IMR-90 (cell line): ENCODE data around the gene TINAGL1. TPM values are rescaled to one million over a fixed set of nuclear protein-coding genes. Genes with fewer than 3 reads are reported as not detected.

Experiments
- ATAC-seq: fragments of 200-7000 bp; cut with Tn5 transposase; 2 replicates; pipeline ENCODE4 v1.9.1; 2020; ENCODE audit warnings: low read depth, mild to moderate bottlenecking, moderate library complexity
- BruUV-seq: library from RNA; stranded (reverse); fragments of 400-500 nt; replicated peaks from 2 replicates; lab custom pipeline; 2021; lab: Mats Ljungman, UMichigan
- CTCF ChIA-PET: fragments of 300-600 bp; formaldehyde crosslinking; extraction: SDS; loops from one replicate; lab custom pipeline; 2021; ENCODE audit warnings: antibody characterized with exemption; lab: Yijun Ruan, JAX
- POLR2A ChIA-PET: fragments of 300-600 bp; sonication (Branson Sonifier 250); formaldehyde crosslinking; loops from one replicate; lab custom pipeline; 2022; ENCODE audit warnings: antibody characterized with exemption; ENCODE audit not compliant: unreplicated experiment; lab: Charles Lee
- DNase-seq: peaks from one replicate; pipeline ENCODE4 v3.0.0; 2013
- H2AFZ ChIP-seq: replicated peaks from 2 replicates; pipeline ENCODE3; 2013; ENCODE audit warnings: low read length, mild to moderate bottlenecking; ENCODE audit not compliant: poor library complexity
- H2AK5ac ChIP-seq: 2 replicates; pipeline ENCODE4 v1.6.1; 2013; ENCODE audit warnings: low read depth, low read length, inconsistent platforms
- H2AK9ac ChIP-seq: replicated peaks from 2 replicates; pipeline ENCODE3; 2013; ENCODE audit warnings: mild to moderate bottlenecking, low read depth, low read length, moderate library complexity; ENCODE audit not compliant: poor library complexity
- H2BK120ac ChIP-seq: 2 replicates; pipeline ENCODE4 v1.6.1; 2013; ENCODE audit warnings: low read depth, low read length, inconsistent platforms
- H2BK15ac ChIP-seq: 3 replicates; pipeline ENCODE4 v1.6.1; 2013; ENCODE audit warnings: low read depth, low read length, inconsistent platforms
- H2BK20ac ChIP-seq: 2 replicates; pipeline ENCODE4 v1.6.1; 2013; ENCODE audit warnings: low read depth, mild to moderate bottlenecking, inconsistent platforms, low read length, moderate library complexity
- H2BK5ac ChIP-seq: 2 replicates; pipeline ENCODE4 v1.6.1; 2013; ENCODE audit warnings: mild to moderate bottlenecking, low read depth, low read length, inconsistent platforms; ENCODE audit not compliant: poor library complexity, severe bottlenecking
- H3K14ac ChIP-seq: replicated peaks from 2 replicates; pipeline ENCODE4 v1.6.1; 2013; ENCODE audit warnings: low read depth, low read length, inconsistent platforms
- H3K18ac ChIP-seq: 2 replicates; pipeline ENCODE4 v1.6.1; 2013; ENCODE audit warnings: low read depth, low read length, control low read depth
- H3K23ac ChIP-seq: 2 replicates; pipeline ENCODE4 v1.6.1; 2013; ENCODE audit warnings: low read depth, low read length, inconsistent platforms
- H3K27ac ChIP-seq: 2 replicates; pipeline ENCODE4 v1.5.1; 2013; ENCODE audit warnings: mild to moderate bottlenecking, control low read depth, low read length; ENCODE audit not compliant: insufficient read depth
- H3K27me3 ChIP-seq: 2 replicates; pipeline ENCODE4 v1.6.1; 2013; ENCODE audit warnings: low read length; ENCODE audit not compliant: control insufficient read depth, insufficient read depth
- H3K36me3 ChIP-seq: 2 replicates; pipeline ENCODE4 v1.6.1; 2013; ENCODE audit warnings: low read length, mixed read lengths; ENCODE audit not compliant: control insufficient read depth, insufficient read depth
- H3K4ac ChIP-seq: 2 replicates; pipeline ENCODE4 v1.6.1; 2013; ENCODE audit warnings: low read depth, low read length, inconsistent platforms
- H3K4me1 ChIP-seq: 2 replicates; pipeline ENCODE4 v1.6.1; 2013; ENCODE audit warnings: low read length, mixed read lengths; ENCODE audit not compliant: control insufficient read depth, insufficient read depth
- H3K4me2 ChIP-seq: 2 replicates; pipeline ENCODE4 v1.6.1; 2013; ENCODE audit warnings: low read depth, mild to moderate bottlenecking, control low read depth, low read length, moderate library complexity
- H3K4me3 ChIP-seq: 2 replicates; pipeline ENCODE4 v1.5.1; 2013; ENCODE audit warnings: low read depth, mild to moderate bottlenecking, control low read depth, low read length, moderate library complexity; ENCODE audit not compliant: insufficient read depth
- H3K56ac ChIP-seq: 2 replicates; pipeline ENCODE4 v1.6.1; 2013; ENCODE audit warnings: low read length, inconsistent platforms; ENCODE audit not compliant: insufficient read depth; ENCODE audit errors: extremely low read depth
- H3K79me1 ChIP-seq, 2 experiments: 2 replicates each; pipeline ENCODE4 v1.6.1; 2013; ENCODE audit warnings: low read length in 2 of 2, inconsistent platforms in 1 of 2, low read depth in 1 of 2
- H3K9ac ChIP-seq: 2 replicates; pipeline ENCODE4 v1.6.1; 2013; ENCODE audit warnings: low read depth, low read length, control low read depth
- H3K9me1 ChIP-seq: 2 replicates; pipeline ENCODE4 v1.6.1; 2013; ENCODE audit warnings: low read length, inconsistent platforms; ENCODE audit not compliant: insufficient read depth
- H3K9me3 ChIP-seq: 2 replicates; pipeline ENCODE4 v1.6.1; 2013; ENCODE audit warnings: low read length; ENCODE audit not compliant: control insufficient read depth, insufficient read depth
- H4K20me1 ChIP-seq: 2 replicates; pipeline ENCODE4 v1.6.1; 2013; ENCODE audit warnings: low read length, inconsistent platforms; ENCODE audit not compliant: insufficient read depth
- H4K5ac ChIP-seq: 2 replicates; pipeline ENCODE4 v1.6.1; 2013; ENCODE audit warnings: mild to moderate bottlenecking, low read depth, low read length, control low read depth
- H4K8ac ChIP-seq, 2 experiments: 2 replicates each; pipeline ENCODE4 v1.6.1; 2013; ENCODE audit warnings: low read depth in 2 of 2, low read length in 2 of 2, control low read depth in 1 of 2, inconsistent platforms in 1 of 2
- H4K91ac ChIP-seq: 2 replicates; pipeline ENCODE4 v1.6.1; 2013; ENCODE audit warnings: low read depth, low read length, inconsistent platforms; ENCODE audit not compliant: insufficient read depth
- MXI1 ChIP-seq: IDR thresholded peaks from 2 replicates; pipeline ENCODE4 v1.6.1; 2012; ENCODE audit warnings: low read depth, mild to moderate bottlenecking, low read length, moderate library complexity, borderline replicate concordance
- RCOR1 ChIP-seq: IDR thresholded peaks from 2 replicates; pipeline ENCODE4 v1.6.1; 2012; ENCODE audit warnings: mild to moderate bottlenecking, low read length, improper control_type of control experiment; ENCODE audit not compliant: insufficient replicate concordance
- WGBS, 2 experiments: methylation state at CpG; one replicate each; pipeline versions ENCODE4 v1.1.5 to v1.1.7; 2013; ENCODE audit warnings: missing lambda C conversion rate in 2 of 2; ENCODE audit not compliant: insufficient read length in 1 of 2; ENCODE audit errors: extremely low coverage in 2 of 2; 5-methylcytosine and 5-hydroxymethylcytosine counted together
- dilution Hi-C: fragments of 300-500 bp; cut with HindIII; formaldehyde crosslinking; loops from one replicate; pipeline ENCODE4 v1.14.3; 2018; ENCODE audit warnings: low sequenced_read_pairs; ENCODE audit not compliant: unreplicated experiment
- in situ Hi-C: fragments of 300-500 bp; cut with MboI; formaldehyde crosslinking; loops from 3 replicates; pipeline ENCODE4 v1.14.3; 2019; ENCODE audit warnings: low sequenced_read_pairs, inconsistent platforms, mixed read lengths
- intact Hi-C: fragments of 100-400 bp; cut with micrococcal nuclease; formaldehyde crosslinking; loops from 2 replicates; pipeline ENCODE4 v1.10.0; 2022
- polyA plus RNA-seq, 3 experiments: library from polyadenylated mRNA; depleted of rRNA; stranded (reverse); fragments of >200 nt; gene quantifications; 2 replicates each; pipeline ENCODE4 v1.2.3, GENCODE V29; 2012; ENCODE audit warnings: low replicate concordance in 1 of 3
- total RNA-seq: library from RNA; depleted of rRNA; stranded (reverse); fragments of >200 nt; gene quantifications from 2 replicates; pipeline ENCODE4 v1.2.3, GENCODE V29; 2012
- TF ChIP-seq, protein P1 (sequence below): fragments of 150-350 bp; IDR thresholded peaks from 2 replicates; pipeline ENCODE4 v1.6.1; 2017; ENCODE audit warnings: mild to moderate bottlenecking, antibody characterized with exemption, low read length, low read depth
- TF ChIP-seq, protein P2 (sequence below): conservative IDR thresholded peaks from 2 replicates; pipeline ENCODE4 v1.5.1; 2012; ENCODE audit warnings: mild to moderate bottlenecking, low read depth, low read length, improper control_type of control experiment

TINAGL1 gene
- total and polyA plus RNA-seq, 2 of the 4 experiments (the other 2 are of a cell fraction): 0.54 to 1.5 TPM

DNA sequence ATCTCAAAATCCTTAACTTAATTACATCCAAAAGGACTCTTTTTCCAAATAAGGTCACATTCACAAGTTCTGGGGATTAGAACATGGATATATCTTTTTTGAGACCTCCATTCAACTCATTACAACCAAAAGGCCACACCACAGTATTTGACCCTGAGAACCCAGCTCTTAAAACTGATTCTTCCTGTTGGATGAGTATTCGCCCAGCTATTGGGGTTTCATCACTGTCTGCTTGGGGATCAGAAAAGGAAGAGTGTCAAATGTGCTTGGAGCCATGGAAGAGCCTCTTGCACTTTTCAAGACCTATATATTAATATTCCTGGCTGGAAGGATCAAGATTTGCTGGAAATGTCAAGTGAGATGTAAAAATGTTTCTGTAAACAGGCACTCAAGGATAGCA is 5.4 kb upstream of the TINAGL1 start:
- H2AK5ac ChIP-seq: no peak overlapping the region
- H2AK9ac ChIP-seq: no peak overlapping the region
- ChIA-PET POLR2A (no interaction called here), CTCF (interaction anchor here (0.5 kb wide), 1 partner anchor 66 kb away, joined by 3 read pairs; no protein-coding TSS in a partner anchor)
- no peak overlapping the region; a peak in 1 of 4 replicates for H4K8ac ChIP-seq
- no peak overlapping the region for H2BK20ac ChIP-seq
- H3K18ac ChIP-seq: no peak overlapping the region
- no peak overlapping the region for H3K27ac ChIP-seq
- no peak overlapping the region for H3K56ac ChIP-seq
- H2BK5ac ChIP-seq: no peak overlapping the region
- H3K9ac ChIP-seq: no peak overlapping the region
- dilution Hi-C loops (no loop called here), in situ Hi-C loops (no loop called here), intact Hi-C loops (no loop called here)
- H3K4me3 ChIP-seq: no peak overlapping the region
- no peak overlapping the region for H4K5ac ChIP-seq
- H4K20me1 ChIP-seq: peaks cover 5% of the 10 kb centered on the region
- no peak overlapping the region for H3K23ac ChIP-seq
- no peak overlapping the region for H2AFZ ChIP-seq
- H3K14ac ChIP-seq: no peak overlapping the region
- no peaks in the 10 kb centered on the region for H3K9me3 ChIP-seq
- no peak overlapping the region for H3K4me2 ChIP-seq
- H2BK15ac ChIP-seq: 0 out of 3 replicates have a peak overlapping the region, but pooled peaks have one; percentile 14
- TF ChIP-seq RCOR1 (no peak), MXI1 (no peak)
- TF ChIP-seq, protein P1, sequence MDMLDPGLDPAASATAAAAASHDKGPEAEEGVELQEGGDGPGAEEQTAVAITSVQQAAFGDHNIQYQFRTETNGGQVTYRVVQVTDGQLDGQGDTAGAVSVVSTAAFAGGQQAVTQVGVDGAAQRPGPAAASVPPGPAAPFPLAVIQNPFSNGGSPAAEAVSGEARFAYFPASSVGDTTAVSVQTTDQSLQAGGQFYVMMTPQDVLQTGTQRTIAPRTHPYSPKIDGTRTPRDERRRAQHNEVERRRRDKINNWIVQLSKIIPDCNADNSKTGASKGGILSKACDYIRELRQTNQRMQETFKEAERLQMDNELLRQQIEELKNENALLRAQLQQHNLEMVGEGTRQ: no peak
- TF ChIP-seq, protein P2, sequence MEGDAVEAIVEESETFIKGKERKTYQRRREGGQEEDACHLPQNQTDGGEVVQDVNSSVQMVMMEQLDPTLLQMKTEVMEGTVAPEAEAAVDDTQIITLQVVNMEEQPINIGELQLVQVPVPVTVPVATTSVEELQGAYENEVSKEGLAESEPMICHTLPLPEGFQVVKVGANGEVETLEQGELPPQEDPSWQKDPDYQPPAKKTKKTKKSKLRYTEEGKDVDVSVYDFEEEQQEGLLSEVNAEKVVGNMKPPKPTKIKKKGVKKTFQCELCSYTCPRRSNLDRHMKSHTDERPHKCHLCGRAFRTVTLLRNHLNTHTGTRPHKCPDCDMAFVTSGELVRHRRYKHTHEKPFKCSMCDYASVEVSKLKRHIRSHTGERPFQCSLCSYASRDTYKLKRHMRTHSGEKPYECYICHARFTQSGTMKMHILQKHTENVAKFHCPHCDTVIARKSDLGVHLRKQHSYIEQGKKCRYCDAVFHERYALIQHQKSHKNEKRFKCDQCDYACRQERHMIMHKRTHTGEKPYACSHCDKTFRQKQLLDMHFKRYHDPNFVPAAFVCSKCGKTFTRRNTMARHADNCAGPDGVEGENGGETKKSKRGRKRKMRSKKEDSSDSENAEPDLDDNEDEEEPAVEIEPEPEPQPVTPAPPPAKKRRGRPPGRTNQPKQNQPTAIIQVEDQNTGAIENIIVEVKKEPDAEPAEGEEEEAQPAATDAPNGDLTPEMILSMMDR: no peak
- no peak overlapping the region for H3K4ac ChIP-seq
- peaks cover 14% of the 10 kb centered on the region for H3K4me1 ChIP-seq
- no peak overlapping the region for H4K91ac ChIP-seq
- DNase-seq: no peak
- ATAC-seq: no peak
- H3K79me1 ChIP-seq: no peaks in the 10 kb centered on the region
- no peaks in the 10 kb centered on the region for H3K27me3 ChIP-seq
- no peaks in the 10 kb centered on the region for H3K36me3 ChIP-seq
- WGBS, 2 experiments: no CpG with 5 or more reads among the region's 1 CpG
- BruUV-seq: no TSS peak
- no peak overlapping the region for H2BK120ac ChIP-seq
- H3K9me1 ChIP-seq: peaks cover 11% of the 10 kb centered on the region
